HG03060 (cell line): Measurements from ENCODE around the gene NKTR.
A peak's percentile ranks its signal among the peaks of the same experiment; 100 is the strongest.
"Not testable (repeated sequence)": the region's sequence is repeated elsewhere in the genome, so short reads cannot be mapped to it uniquely, and the experiment has no call there.

Source experiments
- ATAC-seq: cut with Tn5 transposase; IDR thresholded peaks from one replicate; pipeline ENCODE4 v1.9.1; 2021; ENCODE audit warnings: low read depth, moderate number of reproducible peaks; ENCODE audit not compliant: unreplicated experiment

Gene NKTR

DNA sequence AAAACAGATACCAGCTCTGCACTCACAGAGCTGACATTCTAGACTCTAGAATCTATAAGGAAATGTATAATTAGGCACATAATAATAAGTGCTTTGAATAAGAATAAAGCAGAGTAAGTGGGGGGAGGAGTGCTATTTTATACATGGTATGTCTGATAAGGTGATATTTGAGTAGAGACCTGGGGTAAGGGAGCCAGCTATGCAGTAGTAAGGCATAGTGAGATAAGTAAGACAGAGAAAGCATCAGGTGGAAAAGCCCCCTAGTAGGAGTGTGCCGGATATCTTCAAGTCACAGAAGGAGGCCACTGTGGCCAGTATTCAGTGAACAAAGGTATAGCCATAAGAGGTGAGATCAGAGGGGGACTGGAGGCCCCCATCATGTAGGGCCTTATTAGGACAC lies 6.9 kb upstream of the NKTR start:
- no peak for ATAC-seq

GRCh38 chr3:42595682-42596081 lies 4.8 kb upstream of the NKTR start:
- ATAC-seq, result no peak

DNA sequence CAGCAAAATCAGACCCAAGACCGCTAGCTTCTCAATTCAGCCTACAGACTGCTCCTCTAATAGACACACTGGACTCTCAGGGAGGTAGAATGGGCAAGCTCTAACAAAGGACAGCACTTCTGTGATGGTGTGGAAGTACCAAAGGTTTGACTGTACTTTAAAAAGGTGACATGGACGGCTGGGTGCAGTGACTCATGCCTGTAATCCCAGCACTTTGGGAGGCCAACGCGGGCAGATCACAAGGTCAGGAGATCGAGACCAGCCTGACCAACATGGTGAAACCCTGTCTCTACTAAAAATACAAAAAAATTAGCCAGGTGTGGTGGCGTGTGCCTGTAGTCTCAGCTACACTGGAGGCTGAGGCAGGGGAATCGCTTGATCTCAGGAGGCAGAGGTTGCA lies 3.4 kb upstream of the NKTR start:
- ATAC-seq, result not testable (repeated sequence)

DNA sequence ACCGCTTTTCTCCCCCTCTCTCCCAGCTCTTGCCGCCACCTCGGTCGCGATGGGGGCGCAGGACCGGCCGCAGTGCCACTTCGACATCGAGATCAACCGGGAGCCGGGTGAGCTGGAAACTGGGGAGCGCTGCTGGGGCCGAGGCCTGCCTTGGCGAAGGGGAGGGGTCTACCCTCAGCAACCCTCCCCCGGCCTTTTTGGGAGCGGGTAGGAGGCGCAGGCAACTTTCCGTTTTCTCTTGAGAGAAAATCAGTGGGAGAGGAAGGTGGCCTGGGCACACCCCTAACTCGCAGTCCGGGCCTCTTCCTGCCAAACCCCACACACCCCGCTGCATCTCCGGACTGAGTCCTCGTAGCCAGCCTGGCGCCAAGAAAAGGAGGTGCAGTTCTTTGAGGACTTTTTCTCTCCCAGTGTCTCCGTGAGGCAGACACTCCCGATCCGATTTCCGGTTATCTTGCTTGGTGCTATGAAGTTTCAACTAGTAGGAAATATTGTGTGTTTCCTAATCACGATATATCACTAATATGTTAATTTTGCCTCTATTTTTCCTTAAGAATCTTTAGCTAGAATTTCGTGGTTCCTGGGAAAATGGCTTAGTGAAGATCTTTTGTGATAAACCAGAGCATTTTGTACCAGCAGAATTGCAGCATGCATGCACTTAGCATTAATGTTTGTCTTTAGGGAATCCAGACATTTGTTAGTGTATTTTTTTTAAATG lies 631 bp downstream of the NKTR start:
- peak; percentile 11 for ATAC-seq

GRCh38 chr3:42601896-42602581 lies 1.6 kb downstream of the NKTR start:
- ATAC-seq, result no peak

DNA sequence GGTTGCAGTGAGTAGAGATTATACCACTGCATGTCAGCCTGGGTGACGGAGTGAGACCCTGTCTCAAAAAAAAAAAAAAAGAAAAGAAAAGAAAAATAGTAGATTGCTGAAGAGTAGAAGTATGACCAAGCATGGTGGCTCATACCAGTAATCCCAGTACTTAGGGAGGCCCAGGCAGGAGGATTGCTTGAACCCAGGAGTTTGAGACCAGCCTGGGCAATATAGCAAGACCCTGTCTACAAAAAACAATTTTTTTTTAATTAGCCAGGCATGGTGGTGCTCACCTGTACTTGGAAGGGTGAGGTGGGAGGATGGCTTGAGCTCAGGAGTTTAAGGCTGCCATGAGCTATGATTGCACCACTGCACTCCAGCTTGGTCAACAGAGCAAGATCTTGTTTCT lies 2.5 kb downstream of the NKTR start:
- no peak for ATAC-seq

DNA sequence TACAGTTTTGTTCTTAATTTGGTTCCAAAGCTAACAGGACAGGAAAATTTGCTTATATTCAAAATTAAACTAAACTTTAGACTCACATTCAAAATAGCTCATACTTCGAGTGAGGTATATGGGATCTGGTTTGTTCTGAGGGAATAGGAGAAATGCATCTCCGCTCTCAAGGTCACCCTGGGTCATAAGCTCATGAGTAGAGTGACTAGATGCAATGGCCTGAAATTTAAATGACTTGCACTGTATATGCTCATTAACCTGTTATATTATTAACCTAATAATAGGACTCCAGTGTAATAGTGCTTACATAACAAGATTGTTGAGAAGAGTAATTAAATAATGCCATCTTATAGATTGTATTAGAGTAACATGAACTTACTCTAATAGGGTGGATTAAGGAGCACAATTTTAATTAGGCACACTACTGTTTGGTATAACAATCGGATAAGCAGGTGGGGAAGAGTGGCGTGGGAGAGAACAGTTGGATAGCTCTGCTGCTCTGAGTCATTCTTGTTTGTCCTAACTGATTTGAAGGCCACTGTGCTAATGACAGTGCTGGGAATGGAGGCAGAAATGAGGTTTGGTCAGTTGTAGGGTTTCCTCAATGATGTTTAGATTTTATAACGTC lies 5.2 kb downstream of the NKTR start:
- no peak for ATAC-seq

DNA sequence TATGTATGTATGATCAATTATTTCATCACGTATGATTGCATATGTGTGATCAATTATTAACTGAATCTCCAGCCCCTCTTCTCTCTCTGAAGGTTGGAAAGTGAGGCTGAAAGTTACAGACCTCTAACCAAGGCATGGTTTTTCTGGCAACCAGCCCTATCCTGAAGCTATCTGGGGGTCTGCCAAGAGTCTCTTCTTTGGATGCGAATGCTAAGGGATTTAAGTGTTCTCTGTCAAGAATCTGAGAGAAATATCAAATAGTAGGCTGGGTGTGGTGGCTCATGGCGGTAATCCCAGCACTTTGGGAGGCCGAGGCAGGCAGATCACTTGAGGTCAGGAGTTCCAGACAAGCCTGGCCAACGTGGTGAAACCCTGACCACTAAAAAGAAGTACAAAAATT lies 8.1 kb downstream of the NKTR start:
- no peak for ATAC-seq

- ATAC-seq, result no peak
Measured at GRCh38 chr3:42610976-42611375, 10.5 kb downstream of the NKTR start.

- ATAC-seq, result no peak
Measured at GRCh38 chr3:42612217-42612616, 11.7 kb downstream of the NKTR start.

DNA sequence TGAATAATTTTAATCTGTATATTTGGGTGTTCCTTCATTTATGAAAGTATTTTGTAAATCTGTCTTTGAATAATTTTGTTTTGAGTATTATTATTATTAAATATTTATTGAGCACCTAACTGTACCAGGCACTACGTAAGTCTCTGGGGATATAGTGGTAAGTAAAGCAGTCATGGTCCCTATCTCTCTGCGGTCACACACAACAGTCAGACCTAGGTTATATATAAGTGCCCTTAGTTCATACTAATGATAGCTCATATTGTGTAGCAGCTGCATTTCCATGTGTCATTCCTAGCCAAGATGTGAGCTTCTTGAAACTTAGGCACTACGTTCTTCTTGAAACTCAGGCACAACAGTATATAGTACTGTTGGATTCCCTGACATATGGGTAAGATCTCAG lies 12.4 kb downstream of the NKTR start:
- no peak for ATAC-seq

DNA sequence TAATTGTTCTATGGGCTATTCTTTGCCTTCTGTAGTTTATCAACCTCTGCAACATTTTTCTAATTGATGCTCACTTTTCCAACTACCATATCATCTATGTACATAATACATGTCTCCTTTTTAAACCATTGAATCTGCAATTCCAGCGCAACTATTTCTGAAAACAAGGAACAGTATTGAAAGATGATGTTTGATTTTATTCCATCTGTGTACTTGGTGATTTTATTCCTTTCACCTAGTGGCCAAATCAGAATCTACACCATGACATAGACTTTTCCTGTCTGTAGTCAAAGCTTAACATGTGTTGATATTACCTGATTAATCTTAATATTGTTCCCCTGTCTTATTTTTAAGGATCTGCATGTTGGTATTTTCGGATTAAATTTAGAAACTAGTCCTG lies 13.0 kb downstream of the NKTR start:
- no peak for ATAC-seq

GRCh38 chr3:42631620-42632019 lies 31.1 kb downstream of the NKTR start:
- no peak for ATAC-seq

GRCh38 chr3:42632146-42632545 lies 31.7 kb downstream of the NKTR start:
- no peak for ATAC-seq

DNA sequence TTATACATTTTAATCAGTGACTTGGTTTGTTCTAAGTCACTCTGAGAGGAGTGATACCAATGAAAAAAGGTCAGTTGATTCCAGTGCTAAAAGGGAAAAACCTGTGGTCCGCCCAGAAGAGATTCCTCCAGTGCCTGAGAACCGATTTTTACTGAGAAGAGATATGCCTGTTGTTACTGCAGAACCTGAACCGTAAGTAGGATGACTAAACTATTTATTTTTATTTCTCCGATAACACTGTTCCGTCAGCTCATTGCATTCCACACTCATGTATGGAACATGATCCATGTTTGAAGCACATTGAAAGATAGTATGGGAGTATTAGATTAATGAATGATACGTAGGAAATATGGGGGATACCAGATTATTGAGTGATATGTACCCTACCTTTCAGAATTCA lies 33.1 kb downstream of the NKTR start:
- ATAC-seq, result no peak

- ATAC-seq, result no peak
Measured at GRCh38 chr3:42635111-42635510, 34.6 kb downstream of the NKTR start.

DNA sequence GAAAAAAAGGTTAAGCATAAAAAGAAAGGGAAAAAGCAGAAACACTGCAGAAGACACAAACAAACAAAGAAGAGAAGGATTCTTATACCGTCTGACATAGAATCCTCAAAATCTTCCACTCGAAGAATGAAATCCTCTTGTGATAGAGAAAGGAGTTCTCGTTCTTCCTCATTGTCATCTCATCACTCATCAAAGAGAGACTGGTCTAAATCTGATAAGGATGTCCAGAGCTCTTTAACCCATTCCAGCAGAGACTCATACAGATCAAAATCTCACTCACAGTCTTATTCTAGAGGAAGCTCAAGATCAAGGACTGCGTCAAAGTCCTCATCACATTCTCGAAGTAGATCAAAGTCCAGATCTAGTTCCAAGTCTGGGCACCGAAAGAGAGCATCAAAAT lies 36.5 kb downstream of the NKTR start:
- ATAC-seq, result no peak

DNA sequence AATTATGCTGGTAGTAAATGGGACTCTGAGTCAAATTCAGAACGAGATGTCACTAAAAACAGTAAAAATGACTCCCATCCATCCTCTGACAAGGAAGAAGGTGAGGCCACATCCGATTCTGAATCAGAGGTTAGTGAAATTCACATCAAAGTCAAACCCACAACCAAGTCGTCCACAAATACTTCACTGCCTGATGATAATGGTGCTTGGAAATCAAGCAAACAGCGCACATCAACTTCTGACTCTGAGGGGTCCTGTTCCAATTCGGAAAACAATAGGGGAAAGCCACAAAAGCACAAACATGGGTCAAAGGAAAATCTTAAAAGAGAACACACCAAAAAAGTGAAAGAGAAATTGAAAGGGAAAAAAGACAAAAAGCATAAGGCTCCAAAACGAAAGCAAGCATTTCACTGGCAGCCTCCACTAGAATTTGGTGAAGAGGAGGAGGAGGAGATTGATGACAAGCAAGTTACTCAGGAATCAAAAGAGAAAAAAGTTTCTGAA lies 37.9 kb downstream of the NKTR start:
- no peak for ATAC-seq

DNA sequence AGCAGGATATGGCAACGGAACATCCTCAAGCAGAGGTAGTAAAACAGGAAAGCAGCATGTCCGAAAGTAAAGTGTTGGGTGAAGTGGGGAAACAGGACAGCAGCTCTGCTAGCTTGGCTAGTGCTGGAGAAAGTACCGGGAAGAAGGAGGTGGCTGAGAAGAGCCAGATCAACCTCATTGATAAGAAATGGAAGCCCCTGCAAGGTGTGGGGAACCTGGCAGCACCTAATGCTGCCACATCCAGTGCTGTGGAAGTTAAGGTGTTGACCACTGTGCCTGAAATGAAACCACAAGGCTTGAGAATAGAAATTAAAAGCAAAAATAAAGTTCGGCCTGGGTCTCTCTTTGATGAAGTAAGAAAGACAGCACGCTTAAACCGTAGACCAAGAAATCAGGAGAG lies 38.7 kb downstream of the NKTR start:
- no peak for ATAC-seq

GRCh38 chr3:42640129-42640528 lies 39.6 kb downstream of the NKTR start:
- ATAC-seq, result no peak

GRCh38 chr3:42640771-42641370 lies 40.4 kb downstream of the NKTR start:
- no peak for ATAC-seq
